ENCODE results near the gene ZBTB44.
A peak's percentile ranks its signal among the peaks of the same experiment; 100 is the strongest.

Gene ZBTB44

GRCh38 chr11:130312046-130312445 is 2.7 kb downstream of the ZBTB44 start:
- TF ChIP-seq CTCF (IDR thresholded peaks at IDR 0.05; ENCODE audit: insufficient read depth, missing control alignments) = no peak
- DNase-seq (ENCODE audit: insufficient read length, low spot score) (no peak), FAIRE-seq (peak; percentile 6)

- DNase-seq (ENCODE audit: insufficient read length, low spot score) (no peak), FAIRE-seq (no peak)
- no peak for TF ChIP-seq CTCF (IDR thresholded peaks at IDR 0.05; ENCODE audit: insufficient read depth, missing control alignments)
These were observed 4.1 kb downstream of the ZBTB44 start for GRCh38 chr11:130310622-130311021.

- no peak for TF ChIP-seq CTCF (IDR thresholded peaks at IDR 0.05; ENCODE audit: insufficient read depth, missing control alignments)
- no peak for FAIRE-seq
- no peak for DNase-seq (ENCODE audit: insufficient read length, low spot score)
These were observed 5.8 kb downstream of the ZBTB44 start for GRCh38 chr11:130308886-130309285.

- FAIRE-seq (peak; percentile 35), DNase-seq (ENCODE audit: insufficient read length, low spot score) (no peak)
- no peak for TF ChIP-seq CTCF (IDR thresholded peaks at IDR 0.05; ENCODE audit: insufficient read depth, missing control alignments)
These were observed 6.7 kb downstream of the ZBTB44 start for GRCh38 chr11:130308059-130308458.

GRCh38 chr11:130304651-130305050 is 10.1 kb downstream of the ZBTB44 start:
- FAIRE-seq = no peak
- TF ChIP-seq CTCF (IDR thresholded peaks at IDR 0.05; ENCODE audit: insufficient read depth, missing control alignments) = no peak

GRCh38 chr11:130301002-130301401 is 13.7 kb downstream of the ZBTB44 start:
- DNase-seq (ENCODE audit: insufficient read length, low spot score) (no peak), FAIRE-seq (peak; percentile 16)
- TF ChIP-seq CTCF (IDR thresholded peaks at IDR 0.05; ENCODE audit: insufficient read depth, missing control alignments) = no peak

More at GRCh38 chr11:130304651-130305050, 10.1 kb downstream of the ZBTB44 start:
- no peak for DNase-seq (ENCODE audit: insufficient read length, low spot score)

GRCh38 chr11:130300567-130300966 is 14.2 kb downstream of the ZBTB44 start:
- FAIRE-seq (no peak), DNase-seq (ENCODE audit: insufficient read length, low spot score) (no peak)
- TF ChIP-seq CTCF (IDR thresholded peaks at IDR 0.05; ENCODE audit: insufficient read depth, missing control alignments) = no peak
